ENCODE measurements around the gene ZNF729.

GRCh38 chr19:22257381-22257780 is 28.9 kb upstream of the ZNF729 start:
- TF ChIP-seq CTCF (IDR thresholded peaks at IDR 0.05 in 2 of 3, conservative IDR thresholded peaks at IDR 0.05 in 1 of 3; ENCODE audit: control insufficient read depth in 2 of 3, extremely low read depth in 1 of 3, insufficient read depth in 1 of 3, low read depth in 3 of 3, low read length in 3 of 3): no peak
- no peak for TF ChIP-seq CHD2 (IDR thresholded peaks at IDR 0.05; ENCODE audit: borderline replicate concordance, low read depth, low read length)
- no peak for TF ChIP-seq ZBTB33 (IDR thresholded peaks at IDR 0.05)
- TF ChIP-seq CBX5 (IDR thresholded peaks at IDR 0.05; ENCODE audit: low read depth): no peak
- no peak for TF ChIP-seq RAD21 (IDR thresholded peaks at IDR 0.05; ENCODE audit: insufficient read depth, low read depth, low read length)
- TF ChIP-seq POLR2AphosphoS2 (IDR thresholded peaks at IDR 0.05; ENCODE audit: low read depth, low read length): no peak
- TF ChIP-seq, protein P1, sequence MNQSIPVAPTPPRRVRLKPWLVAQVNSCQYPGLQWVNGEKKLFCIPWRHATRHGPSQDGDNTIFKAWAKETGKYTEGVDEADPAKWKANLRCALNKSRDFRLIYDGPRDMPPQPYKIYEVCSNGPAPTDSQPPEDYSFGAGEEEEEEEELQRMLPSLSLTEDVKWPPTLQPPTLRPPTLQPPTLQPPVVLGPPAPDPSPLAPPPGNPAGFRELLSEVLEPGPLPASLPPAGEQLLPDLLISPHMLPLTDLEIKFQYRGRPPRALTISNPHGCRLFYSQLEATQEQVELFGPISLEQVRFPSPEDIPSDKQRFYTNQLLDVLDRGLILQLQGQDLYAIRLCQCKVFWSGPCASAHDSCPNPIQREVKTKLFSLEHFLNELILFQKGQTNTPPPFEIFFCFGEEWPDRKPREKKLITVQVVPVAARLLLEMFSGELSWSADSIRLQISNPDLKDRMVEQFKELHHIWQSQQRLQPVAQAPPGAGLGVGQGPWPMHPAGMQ (IDR thresholded peaks at IDR 0.05; ENCODE audit: borderline replicate concordance): no peak
- TF ChIP-seq, protein P2, sequence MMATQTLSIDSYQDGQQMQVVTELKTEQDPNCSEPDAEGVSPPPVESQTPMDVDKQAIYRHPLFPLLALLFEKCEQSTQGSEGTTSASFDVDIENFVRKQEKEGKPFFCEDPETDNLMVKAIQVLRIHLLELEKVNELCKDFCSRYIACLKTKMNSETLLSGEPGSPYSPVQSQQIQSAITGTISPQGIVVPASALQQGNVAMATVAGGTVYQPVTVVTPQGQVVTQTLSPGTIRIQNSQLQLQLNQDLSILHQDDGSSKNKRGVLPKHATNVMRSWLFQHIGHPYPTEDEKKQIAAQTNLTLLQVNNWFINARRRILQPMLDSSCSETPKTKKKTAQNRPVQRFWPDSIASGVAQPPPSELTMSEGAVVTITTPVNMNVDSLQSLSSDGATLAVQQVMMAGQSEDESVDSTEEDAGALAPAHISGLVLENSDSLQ (IDR thresholded peaks at IDR 0.05): no peak
- no peak for TF ChIP-seq EZH2 (IDR thresholded peaks at IDR 0.05; ENCODE audit: borderline replicate concordance, control insufficient read depth, low read depth, low read length)
- TF ChIP-seq GABPA (IDR thresholded peaks at IDR 0.05; ENCODE audit: low read depth): no peak
- no peak for TF ChIP-seq CEBPB (IDR thresholded peaks at IDR 0.05; ENCODE audit: borderline replicate concordance in 1 of 2, low read depth in 2 of 2, low read length in 2 of 2)
- no peak for TF ChIP-seq BHLHE40 (IDR thresholded peaks at IDR 0.05; ENCODE audit: borderline replicate concordance in 1 of 2, low read depth in 2 of 2, low read length in 1 of 2)
- TF ChIP-seq CREM (IDR thresholded peaks at IDR 0.05; ENCODE audit: low read depth): no peak
